ENCODE measurements around the gene TMEM88. TPM values are rescaled to one million over a fixed set of nuclear protein-coding genes. Genes with fewer than 3 reads are reported as not detected.

TMEM88 gene
- total RNA-seq, 2 donors from 2014 or later: 6.0 to 16.2 TPM

GRCh38 chr17:7852919-7853690 lies 1.8 kb upstream of the TMEM88 start:
- H3K36me3 ChIP-seq (replicated peaks in 1 of 2; ENCODE audit: insufficient read depth in 1 of 2, low read depth in 2 of 2): peaks cover 0 to 3% of the 10 kb centered on the region in 2 donors
- no peaks in the 10 kb centered on the region for H3K9me3 ChIP-seq
- no peak for ATAC-seq
- no peak for DNase-seq
- intact Hi-C loops (cut with DNase I): no loop called here
- H3K27ac ChIP-seq: no peak overlapping the region
- TF ChIP-seq POLR2A (IDR thresholded peaks at IDR 0.05) (no peak), CTCF (IDR thresholded peaks at IDR 0.05) (no peak)
- H3K27me3 ChIP-seq: no peaks in the 10 kb centered on the region
- WGBS, 2 donors: 84 to 90% methylated on average over 34 of the region's 51 CpGs
- no peak overlapping the region for H3K4me3 ChIP-seq
- peaks cover 34% of the 10 kb centered on the region for H3K4me1 ChIP-seq

DNA sequence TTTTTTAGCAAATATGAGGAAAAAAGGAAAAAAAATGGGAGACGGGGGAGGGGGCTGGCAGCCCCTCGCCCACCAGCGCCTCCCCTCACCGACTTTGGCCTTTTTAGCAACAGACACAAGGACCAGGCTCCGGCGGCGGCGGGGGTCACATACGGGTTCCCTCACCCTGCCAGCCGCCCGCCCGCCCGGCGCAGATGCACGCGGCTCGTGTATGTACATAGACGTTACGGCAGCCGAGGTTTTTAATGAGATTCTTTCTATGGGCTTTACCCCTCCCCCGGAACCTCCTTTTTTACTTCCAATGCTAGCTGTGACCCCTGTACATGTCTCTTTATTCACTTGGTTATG lies 1.2 kb upstream of the TMEM88 start:
- no peak for TF ChIP-seq POLR2A (IDR thresholded peaks at IDR 0.05)
- TF ChIP-seq CTCF (IDR thresholded peaks at IDR 0.05): no peak
- Histone ChIP-seq H3K4me1 (peaks cover 40% of the 10 kb centered on the region), H3K27ac (no peak overlapping the region), H3K27me3 (no peaks in the 10 kb centered on the region), H3K4me3 (no peak overlapping the region), H3K9me3 (no peaks in the 10 kb centered on the region), H3K36me3 (replicated peaks in 1 of 2; ENCODE audit: insufficient read depth in 1 of 2, low read depth in 2 of 2) (peaks cover 0 to 3% of the 10 kb centered on the region in 2 donors)
- DNase-seq (no peak), ATAC-seq (no peak)
- 80 to 89% methylated on average over 21 of the region's 21 CpGs for WGBS, 2 donors
- intact Hi-C loops (cut with DNase I): no loop called here

DNA sequence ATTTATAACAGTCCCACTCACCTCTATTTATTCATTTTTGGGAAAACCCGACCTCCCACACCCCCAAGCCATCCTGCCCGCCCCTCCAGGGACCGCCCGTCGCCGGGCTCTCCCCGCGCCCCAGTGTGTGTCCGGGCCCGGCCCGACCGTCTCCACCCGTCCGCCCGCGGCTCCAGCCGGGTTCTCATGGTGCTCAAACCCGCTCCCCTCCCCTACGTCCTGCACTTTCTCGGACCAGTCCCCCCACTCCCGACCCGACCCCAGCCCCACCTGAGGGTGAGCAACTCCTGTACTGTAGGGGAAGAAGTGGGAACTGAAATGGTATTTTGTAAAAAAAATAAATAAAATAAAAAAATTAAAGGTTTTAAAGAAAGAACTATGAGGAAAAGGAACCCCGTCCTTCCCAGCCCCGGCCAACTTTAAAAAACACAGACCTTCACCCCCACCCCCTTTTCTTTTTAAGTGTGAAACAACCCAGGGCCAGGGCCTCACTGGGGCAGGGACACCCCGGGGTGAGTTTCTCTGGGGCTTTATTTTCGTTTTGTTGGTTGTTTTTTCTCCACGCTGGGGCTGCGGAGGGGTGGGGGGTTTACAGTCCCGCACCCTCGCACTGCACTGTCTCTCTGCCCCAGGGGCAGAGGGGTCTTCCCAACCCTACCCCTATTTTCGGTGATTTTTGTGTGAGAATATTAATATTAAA lies 638 bp upstream of the TMEM88 start:
- Histone ChIP-seq H3K4me3 (no peak overlapping the region), H3K9me3 (no peaks in the 10 kb centered on the region), H3K27me3 (no peaks in the 10 kb centered on the region), H3K27ac (peak overlapping the region in 1 of 4 donors; percentile 96), H3K4me1 (peaks cover 46% of the 10 kb centered on the region), H3K36me3 (replicated peaks in 1 of 2; ENCODE audit: insufficient read depth in 1 of 2, low read depth in 2 of 2) (peaks cover 0 to 3% of the 10 kb centered on the region in 2 donors)
- intact Hi-C loops (cut with DNase I): no loop called here
- DNase-seq (peak in 1 of 4 donors; percentile 24), ATAC-seq (no peak)
- TF ChIP-seq CTCF (IDR thresholded peaks at IDR 0.05) (no peak), POLR2A (IDR thresholded peaks at IDR 0.05) (no peak)
- WGBS, 2 donors: 74 to 79% methylated on average over 31 of the region's 31 CpGs

DNA sequence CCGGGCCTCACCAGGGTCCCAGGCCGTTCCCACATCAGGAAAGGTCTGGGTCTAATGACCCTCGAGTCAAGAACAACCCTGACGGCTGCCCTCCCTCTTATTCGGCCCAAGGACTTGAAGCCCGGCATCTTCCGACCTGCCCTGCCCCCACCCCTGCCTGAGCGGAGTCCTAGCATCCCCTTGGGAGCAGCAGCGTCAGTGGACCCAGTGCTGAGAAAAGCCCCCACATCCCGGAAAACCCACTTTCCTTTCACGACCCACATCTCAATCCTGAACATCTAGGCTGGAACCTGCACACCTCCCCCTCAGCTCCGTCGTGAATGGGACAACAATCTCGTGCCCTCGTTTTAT lies 769 bp downstream of the TMEM88 start:
- ATAC-seq (no peak), DNase-seq (peak in 1 of 4 donors; percentile 33)
- Histone ChIP-seq H3K36me3 (replicated peaks in 1 of 2; ENCODE audit: insufficient read depth in 1 of 2, low read depth in 2 of 2) (no peaks in the 10 kb centered on the region), H3K27ac (peak overlapping the region in 2 of 4 donors; percentile 93 to 96), H3K9me3 (no peaks in the 10 kb centered on the region), H3K4me1 (peaks cover 49% of the 10 kb centered on the region), H3K27me3 (no peaks in the 10 kb centered on the region), H3K4me3 (no peak overlapping the region)
- TF ChIP-seq POLR2A (IDR thresholded peaks at IDR 0.05) (no peak), CTCF (IDR thresholded peaks at IDR 0.05) (no peak)
- intact Hi-C loops (cut with DNase I): loop anchor here (5.0 kb wide), 1 partner anchor 33 kb away; no protein-coding TSS in a partner anchor
- 37 to 63% methylated on average over 12 to 15 of the region's 15 CpGs for WGBS, 2 donors
